ENCODE results near the gene SEC63.
A peak's percentile ranks its signal among the peaks of the same experiment; 100 is the strongest.
"Not testable (repeated sequence)": the region's sequence is repeated elsewhere in the genome, so short reads cannot be mapped to it uniquely, and the experiment has no call there.

The SEC63 gene

DNA sequence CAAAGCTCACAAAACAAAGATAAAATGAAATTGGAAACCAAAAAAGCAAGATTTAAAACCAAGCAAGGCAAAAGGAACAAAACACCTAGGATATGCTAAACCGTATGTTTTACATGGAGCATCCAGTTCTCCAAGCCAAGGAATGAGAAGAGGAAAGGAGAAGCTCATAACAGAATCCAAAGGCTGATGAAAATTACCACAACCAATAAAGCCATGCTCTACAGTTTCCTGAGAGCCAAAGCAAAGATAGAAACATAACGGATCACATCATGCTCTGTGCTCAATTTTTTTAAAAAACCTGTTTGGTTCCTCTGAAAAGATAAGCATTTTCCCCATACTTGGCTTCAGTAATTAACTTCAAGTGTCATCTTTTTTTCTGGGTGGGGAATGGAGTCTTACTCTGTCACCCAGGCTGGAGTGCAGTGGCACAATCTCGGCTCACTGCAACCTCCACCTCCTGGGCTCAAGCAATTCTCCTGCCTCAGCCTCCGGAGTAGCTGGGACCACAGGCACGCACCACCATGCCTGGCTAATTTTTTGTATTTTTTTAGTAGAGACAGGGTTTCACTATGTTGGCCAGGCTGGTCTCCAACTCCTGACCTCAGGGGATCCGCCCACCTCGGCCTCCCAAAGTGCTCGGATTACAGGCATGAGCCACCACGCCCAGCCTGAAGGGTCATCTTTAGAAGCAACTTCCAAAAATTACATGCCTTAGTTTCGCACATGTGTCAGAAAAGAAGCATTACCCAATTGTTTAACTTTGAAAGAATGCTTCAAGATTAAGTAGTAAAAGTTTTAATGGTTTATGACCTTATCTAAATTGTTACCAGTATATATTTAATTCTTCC is 31.1 kb downstream of the SEC63 start:
- DNase-seq, result not testable (repeated sequence)

DNA sequence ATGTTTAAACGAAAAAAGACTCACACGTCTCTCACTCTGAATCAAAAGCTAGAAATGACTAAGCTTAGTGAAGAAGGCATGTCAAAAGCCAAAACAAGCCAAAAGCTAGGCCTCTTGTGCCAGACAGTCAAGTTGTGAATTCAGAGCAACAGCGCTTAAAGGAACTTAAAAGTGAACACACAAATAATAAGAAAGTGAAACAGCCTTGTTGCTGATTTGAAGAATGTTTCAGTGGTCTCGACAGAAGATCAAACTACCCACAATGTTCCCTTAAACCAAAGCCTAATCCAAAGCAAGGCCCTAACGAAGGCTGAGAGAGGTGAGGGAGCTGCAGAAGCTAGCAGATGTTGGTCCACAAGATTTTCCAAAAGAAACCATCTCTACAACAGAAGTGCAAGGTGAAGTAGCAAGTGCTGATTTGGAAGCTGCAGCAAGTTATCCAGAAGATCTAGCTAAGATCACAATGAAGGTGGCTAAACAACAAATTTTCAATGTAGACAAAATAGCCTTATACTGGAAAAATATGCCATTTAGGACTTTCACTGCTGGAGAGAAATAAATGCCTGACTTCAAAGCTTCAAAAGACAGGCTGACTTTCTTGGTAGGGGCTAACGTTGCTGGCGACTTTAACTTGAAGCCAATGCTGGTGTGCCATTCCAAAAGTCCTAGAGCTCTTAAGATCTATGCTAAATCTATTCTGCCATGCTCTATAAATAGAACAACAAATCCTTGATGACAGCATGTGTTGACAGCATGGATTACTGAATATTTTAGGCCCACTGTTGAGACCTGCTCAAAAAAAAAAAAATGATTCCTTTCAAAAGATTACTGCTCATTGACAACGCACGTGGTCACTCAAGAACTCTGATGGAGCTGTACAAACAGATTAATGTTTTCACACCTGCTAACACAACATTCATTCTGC is 40.3 kb downstream of the SEC63 start:
- DNase-seq, result peak in 2 of 3 experiments; percentile 2 to 33

DNA sequence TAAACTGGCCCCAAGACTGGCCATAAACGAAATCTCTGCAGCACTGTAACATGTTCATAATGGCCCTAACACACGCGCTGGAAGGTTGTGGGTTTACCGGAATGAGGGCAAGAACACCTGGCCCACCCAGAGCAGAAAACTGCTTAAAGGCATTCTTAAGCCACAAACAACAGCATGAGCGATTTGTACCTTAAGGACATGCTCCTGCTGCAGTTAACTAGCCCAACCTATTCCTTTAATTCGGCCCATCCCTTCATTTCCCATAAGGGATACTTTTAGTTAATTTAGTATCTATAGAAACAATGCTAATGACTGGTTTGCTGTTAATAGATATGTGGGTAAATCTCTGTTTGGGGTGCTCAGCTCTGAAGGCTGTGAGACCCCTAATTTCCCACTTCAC is 41.0 kb downstream of the SEC63 start:
- not testable (repeated sequence) for DNase-seq

DNA sequence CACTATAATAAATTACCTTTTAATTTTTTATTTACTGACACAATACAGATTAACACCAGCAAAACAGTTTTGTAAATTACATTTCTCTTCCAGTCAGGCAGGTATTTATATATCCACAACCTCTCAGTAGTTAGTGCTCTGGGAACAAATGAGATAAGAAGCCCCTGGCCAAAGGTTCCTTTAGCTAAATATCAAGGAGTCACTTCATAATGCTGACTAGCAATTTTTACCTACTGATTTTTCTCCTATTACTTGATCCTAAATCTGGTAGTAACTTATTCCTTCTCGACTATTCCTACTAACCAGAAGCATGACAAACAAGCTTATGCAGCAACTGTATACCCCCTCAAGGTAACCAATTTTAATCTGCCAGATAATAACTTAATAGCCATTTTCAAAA is 46.3 kb downstream of the SEC63 start:
- DNase-seq, result no peak

DNA sequence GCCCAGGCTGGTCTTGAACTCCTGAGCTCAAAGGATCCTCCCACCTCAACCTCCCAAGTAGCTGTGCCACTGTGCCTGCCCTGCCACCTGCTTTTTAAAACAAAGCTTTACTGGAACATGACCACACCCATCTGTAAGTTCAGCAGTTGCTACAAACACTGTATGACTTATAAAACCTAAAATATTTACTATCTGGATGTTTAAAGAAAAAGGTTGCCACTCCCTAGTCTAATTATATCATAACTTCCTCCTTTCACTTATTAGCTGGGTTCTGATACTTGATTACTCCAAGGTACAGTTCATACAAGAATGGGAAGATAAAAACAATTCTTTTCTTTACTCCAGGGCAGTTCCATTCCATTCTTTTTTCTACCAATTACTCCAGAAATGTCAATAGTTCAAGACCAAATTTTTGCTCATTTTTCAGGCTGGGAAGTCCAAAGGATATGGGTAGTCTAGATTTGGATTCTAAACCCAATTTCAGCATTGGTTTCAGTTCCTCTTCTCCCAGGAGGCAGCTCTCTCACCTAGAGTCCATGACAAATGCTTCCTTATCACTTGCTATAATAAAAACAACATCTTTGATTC is 63.1 kb downstream of the SEC63 start:
- no peak for DNase-seq

DNA sequence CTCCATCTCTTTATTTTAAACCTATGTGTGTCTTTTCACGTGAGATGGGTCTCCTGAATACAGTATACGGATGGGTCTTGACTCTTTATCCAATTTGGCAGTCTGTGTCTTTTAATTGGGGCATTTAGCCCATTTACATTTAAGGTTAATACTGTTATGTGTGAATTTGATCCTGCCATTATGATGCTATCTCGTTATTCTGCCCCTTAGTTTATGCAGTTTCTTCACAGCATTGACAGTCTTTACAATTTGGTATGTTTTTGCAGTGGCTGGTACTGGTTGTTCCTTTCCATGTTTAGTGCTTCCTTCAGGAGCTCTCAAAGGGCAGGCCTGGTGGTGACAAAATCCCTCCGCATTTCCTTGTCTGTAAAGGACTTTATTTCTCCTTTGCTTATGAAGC is 67.6 kb downstream of the SEC63 start:
- DNase-seq, result not testable (repeated sequence)

DNA sequence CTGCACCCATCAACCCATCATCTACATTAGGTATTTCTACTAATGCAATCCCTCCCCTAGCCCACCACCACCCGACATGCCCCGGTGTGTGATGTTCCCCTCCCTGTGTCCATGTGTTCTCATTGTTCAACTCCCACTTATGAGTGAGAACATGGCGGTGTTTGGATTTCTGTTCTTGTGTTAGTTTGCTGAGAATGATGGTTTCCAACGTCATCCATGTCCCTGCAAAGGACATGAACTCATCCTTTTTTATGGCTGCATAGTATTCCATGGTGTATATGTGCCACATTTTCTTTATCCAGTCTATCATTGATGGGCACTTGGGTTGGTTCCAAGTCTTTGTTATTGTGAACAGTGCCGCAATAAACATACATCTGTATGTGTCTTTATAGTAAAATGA is 72.1 kb downstream of the SEC63 start:
- DNase-seq, result not testable (repeated sequence)

DNA sequence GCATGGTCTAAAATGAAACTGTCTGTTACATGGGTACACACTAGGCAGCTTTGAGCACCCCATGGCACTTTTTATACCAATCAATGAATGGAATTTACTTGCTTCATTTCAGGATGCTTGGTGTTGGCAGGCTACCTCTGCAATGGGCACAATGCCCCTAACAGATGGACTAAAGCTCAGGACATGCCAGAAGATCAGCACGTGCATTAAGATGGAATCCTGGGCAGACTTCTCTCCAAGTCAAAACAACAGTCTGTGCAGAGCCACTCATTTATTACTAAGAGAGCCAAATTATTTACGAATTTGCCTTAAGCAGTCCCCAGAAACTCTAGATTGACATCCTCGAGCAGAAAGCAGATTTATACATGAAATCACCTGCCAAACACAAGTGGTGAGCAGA is 78.1 kb downstream of the SEC63 start:
- no peak for DNase-seq

DNA sequence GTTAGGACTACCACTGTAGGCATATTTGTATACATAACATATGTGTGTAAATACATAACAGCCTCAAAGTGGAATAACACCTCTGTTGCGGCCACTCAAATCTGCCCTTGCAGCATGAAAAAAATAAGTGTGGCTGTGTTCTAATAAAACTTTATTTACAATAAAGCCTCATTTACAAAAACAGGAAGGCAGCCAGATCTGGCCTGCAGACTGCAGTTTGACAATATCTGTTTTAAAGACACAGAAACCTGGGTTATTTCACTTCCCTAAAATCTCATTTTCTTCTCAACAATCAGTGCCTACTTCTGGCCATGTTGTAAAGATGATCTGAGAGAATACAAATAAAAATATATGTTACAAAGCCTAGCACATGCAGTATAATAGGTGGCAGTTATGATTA is 80.0 kb downstream of the SEC63 start:
- DNase-seq, result no peak

DNA sequence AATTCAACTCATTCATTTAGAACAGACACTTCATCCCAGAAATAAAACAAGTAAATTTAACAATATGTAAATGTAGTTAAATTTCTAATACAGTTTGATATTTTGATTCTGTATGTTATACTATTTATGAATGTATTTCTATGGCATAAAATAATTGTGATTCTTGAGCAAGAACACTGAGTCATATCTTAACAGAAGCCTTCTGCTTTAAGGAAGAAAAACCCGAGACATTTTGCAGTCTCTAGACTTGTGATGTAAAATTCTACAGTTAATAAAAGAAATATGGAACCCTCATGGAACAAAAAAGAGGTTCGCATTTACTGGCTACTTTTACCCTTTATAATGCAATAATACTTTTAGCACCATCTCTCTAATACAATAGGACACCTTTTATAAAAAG is 86.0 kb downstream of the SEC63 start:
- no peak for DNase-seq

DNA sequence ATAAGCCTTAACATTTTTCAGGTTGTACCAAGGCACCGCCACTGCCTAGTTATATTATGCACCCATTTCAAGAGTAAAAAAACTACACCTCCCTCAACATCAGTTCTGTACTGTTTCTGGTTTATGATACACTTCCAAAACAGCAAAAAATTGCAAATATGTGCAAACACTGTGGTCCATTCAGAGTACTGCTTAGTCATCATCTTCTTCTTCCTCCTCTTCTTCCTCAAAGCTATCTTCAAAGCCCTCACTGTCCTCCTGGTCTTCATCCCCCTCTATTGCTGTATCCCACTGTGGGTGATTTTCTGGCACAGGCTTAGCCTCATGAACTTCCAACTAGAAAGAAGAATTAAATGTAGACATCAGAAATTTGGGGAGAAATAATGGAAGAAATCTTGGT is 86.5 kb downstream of the SEC63 start:
- DNase-seq, result not testable (repeated sequence)

DNA sequence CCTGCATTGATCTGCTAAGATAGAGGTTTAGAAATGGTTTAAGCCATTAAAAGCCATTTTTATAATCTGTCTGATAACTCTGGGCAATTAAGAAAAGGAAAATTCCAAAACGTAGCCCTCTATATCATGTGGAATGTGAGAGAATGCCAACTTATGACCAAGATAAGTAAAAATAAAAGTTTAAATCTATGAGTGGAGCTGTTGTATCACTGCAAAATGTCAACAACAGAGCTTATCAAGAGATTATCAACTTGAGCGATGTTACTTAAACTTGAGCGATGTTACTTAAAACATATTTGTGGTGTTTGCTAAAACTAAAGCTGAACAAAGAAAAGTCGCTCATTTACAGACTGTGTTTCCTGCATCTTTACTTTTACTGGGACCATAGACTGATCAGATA is 87.0 kb downstream of the SEC63 start:
- DNase-seq, result no peak

DNA sequence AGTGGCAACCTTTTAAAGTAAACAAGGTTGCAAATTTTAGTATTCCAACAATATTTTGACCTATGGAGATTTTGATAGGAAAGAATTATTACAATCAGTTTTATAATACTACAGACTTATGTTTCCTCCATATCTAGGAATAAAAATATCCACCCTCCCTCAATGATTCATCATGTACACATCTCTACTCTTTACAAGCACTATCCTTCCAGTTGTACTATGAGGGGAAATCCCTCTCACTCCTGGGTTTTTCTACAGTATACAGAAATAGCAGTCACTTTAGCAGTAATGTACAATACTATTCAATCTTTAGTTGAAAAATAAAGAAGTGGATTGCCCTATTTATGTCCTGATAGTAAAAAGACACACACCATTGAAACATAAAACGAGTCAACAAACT is 87.6 kb downstream of the SEC63 start:
- DNase-seq, result no peak

DNA sequence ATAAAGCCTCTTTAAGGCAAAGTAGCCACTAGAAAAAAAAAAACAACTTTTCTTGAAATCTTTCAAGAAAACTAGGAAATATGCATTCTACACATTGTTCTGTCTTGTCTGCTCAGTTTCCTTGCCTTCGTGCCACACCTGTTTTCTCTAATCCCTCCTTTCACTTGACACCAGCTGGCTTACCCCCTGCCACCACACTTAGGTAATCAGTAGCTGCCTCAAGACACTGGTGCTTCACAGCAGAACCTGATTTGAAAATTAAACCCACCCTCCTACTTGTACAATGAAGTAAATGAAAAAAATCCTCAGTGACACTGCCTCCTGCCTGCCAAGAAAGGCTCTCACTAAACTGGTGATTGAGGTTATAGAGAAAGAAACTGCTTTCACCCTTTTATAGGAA is 88.1 kb downstream of the SEC63 start:
- peak in 1 of 3 experiments; percentile 5 for DNase-seq

DNA sequence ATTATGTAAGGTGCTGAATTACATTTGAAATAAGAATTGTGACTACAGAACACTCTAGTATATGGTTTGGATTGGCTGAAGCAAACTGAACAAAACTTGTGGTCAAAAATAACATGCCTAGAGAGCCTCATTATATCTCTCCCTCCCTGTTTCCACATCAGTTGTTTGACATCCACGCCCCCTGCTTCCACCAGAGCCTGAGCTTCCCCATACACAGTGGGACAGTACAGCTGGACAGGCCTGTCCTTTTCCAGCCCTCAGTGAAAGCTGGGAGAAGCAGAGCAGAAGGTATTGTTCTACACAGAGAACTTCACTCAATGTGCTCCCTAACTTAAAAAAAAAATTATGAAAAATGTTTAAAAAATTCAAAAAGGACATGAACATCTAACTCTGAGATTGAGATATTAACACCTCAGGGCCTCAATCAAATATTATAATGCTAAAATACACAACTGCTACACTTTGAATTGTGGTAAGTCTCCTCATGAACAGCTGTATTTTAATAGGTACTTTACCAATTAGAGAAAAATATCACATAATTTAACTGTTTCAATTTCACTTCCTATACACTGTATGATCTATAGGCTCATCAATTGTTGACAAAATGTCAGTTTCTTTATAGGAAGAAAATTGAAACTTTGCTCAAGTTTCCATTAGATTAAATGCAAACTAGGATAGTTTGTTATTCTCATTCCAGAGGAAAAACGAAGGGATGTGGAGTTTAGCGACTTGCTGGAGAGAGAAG is 89.0 kb downstream of the SEC63 start:
- DNase-seq, result no peak

DNA sequence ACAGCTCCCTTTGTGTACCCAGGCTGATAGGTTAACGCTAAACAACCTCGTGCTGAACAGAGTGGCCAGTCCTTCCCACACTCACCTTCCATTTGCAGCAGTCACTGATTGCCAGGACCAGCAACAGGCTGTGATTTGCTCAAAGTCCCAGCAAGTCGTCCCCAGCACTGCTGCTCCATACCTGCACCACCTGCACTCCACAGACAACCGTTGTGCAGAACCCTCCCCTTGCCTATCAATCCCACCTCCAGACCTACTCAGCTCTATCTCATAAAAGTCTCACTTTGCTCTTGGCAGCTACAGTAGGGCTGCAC is 90.7 kb downstream of the SEC63 start:
- no peak for DNase-seq

DNA sequence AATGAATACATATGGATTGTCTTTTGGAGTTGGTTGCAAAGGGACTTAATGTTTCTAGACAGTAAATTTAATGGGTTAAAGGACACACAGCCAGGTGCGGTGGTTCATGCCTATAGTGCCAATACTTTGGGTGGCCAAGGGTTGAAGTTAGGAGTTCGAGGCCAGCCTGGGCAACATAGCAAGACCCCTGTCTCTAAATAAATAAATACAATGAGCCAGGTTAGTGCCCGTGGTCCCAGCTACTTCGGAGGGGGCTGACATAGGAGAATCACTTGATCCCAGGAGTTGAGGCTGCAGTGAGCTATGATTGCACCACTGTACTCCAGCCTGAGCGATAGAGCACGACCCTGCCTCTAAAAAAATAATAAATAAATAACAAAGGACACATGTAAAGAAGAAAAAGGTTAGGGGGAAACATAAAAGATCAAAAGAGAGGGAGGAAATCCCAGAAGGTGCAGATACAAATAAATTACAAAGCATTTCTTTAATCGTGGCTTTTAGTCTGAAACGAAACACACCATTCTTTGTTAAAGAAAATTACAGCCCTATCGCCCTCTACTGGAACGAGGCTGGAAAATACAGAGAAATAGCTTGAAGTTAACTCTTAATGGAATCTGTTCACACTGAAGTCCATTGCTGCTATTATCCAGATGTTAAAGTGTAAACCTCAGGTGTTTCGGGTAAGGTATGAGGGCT is 91.3 kb downstream of the SEC63 start:
- DNase-seq, result peak; percentile 6 to 54 (median 37)

DNA sequence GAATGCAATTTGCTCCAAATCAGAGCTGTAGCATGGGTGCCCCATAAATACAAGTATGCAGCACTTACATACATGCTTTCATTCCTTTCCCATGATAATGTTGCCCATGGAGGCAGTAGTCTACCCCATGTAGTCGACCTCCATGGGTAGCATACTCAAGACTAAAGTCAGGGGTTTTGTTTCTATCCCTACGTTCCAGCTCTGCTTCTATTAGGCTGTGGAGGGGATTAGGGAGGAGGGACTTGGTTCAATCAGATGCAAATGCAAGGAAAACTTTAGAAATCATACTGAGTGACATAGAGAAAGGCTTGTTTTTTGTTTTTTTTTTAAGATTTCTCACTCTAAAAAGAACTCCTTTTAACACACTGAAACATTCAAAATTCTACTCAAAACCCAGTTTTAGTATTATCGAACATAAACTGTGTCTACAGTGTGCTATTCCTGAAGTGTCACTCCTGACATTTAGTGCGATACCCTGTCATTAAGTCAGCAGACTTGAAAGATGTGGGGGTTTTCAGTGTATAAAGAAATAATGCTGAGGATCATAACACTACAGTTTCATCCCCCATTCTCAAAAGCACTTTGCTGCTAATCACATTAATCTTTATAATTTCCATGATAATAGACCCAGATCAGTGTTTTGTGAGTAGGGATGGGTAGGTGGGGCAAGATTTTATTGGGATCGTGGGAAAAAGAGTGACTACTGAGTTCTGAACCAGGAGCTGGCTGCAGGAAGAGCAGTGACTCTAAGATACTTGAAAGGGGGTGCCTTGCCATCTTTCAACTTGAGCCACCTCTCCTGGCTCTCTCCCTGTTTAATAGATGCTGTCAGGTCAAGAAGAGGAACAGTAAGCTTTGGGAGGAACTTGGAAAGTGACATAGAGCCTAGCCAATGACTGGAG is 93.5 kb downstream of the SEC63 start:
- peak in 1 of 3 experiments; percentile 13 for DNase-seq

DNA sequence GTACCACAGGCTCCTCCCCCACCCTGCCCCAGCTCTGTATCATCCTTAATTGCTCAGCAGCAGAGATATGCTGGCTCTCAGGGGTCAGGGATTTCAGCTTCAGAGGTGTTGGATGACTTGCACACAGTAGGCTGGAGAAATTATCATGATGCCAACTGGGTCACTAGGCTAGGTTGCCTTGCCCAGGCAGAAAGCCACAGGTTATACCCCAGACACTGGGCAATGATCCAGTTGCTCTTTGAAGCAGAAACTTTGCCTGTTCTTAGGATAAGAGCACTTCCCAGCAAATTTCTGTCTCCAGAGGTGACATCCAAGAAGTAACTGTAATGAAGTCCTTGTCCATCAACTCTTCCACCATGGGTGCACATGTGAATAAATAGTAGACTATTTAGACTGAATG is 95.6 kb downstream of the SEC63 start:
- no peak for DNase-seq

DNA sequence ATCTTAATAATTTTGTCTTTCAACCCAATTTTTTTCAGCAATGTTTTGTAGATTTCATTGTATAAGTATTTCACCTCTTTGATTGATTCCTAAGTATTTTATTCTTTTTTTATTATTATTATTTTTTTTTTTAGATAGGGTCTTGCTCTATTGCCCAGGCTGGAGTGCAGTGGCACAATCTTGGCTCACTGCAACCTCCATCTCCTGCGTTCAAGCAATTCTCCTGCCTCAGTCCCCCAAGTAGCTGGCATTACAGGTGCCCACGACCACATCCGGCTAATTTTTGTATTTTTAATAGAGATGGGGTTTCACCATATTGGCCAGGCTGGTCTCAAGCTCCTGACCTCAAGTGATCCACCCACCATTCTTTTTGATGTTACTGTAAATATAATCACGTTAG is 97.0 kb downstream of the SEC63 start:
- DNase-seq, result not testable (repeated sequence)

DNA sequence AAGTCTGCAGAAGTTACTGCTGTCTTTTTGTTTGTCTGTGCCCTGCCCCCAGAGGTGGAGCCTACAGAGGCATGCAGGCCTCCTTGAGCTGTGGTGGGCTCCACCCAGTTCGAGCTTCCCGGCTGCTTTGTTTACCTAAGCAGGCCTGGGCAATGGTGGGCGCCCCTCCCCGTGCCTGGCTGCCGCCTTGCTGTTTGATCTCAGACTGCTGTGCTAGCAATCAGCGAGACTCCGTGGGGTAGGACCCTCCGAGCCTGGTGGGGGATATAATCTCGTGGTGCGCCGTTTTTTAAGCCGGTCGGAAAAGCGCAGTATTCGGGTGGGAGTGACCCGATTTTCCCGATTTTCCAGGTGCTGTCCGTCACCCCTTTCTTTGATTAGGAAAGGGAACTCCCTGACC is 97.9 kb downstream of the SEC63 start:
- peak in 1 of 3 experiments; percentile 4 for DNase-seq
